Fibroblast of the aortic adventitia (primary cell): ENCODE data around the gene ZFHX3. TPM values are rescaled to one million over a fixed set of nuclear protein-coding genes. Genes with fewer than 3 reads are reported as not detected.

ENCODE experiments used
- DNase-seq: peaks from one replicate; pipeline ENCODE4 v3.0.0-alpha.2; 2010; ENCODE audit warnings: low read depth
- H3K4me3 ChIP-seq: 2 replicates; pipeline ENCODE4 v1.5.1; 2011; ENCODE audit warnings: low read depth, mild to moderate bottlenecking, control low read depth, low read length, moderate library complexity
- CTCF ChIP-seq: IDR thresholded peaks from 2 replicates; pipeline ENCODE4 v1.5.1; 2011; ENCODE audit warnings: mild to moderate bottlenecking, low read length, control low read depth, inconsistent platforms; ENCODE audit not compliant: insufficient read depth
- total RNA-seq: library from RNA; depleted of rRNA; stranded (reverse); fragments of >200 nt; gene quantifications from 2 replicates; pipeline ENCODE4 v1.2.3, GENCODE V29; 2012; ENCODE audit warnings: low replicate concordance

The ZFHX3 gene
- total RNA-seq, 1 donor: 8.1 TPM

GRCh38 chr16:72873044-72873443, 174.9 kb downstream of the ZFHX3 start:
- DNase-seq: no peak
- no peak for TF ChIP-seq CTCF
- no peak overlapping the region for H3K4me3 ChIP-seq

GRCh38 chr16:72865835-72866234, 182.1 kb downstream of the ZFHX3 start:
- no peak for TF ChIP-seq CTCF
- no peak overlapping the region for H3K4me3 ChIP-seq
- DNase-seq: no peak

- no peak overlapping the region for H3K4me3 ChIP-seq
- no peak for DNase-seq
- TF ChIP-seq CTCF: no peak
Measured at GRCh38 chr16:72865258-72865657, 182.7 kb downstream of the ZFHX3 start.

GRCh38 chr16:72864130-72864833, 183.6 kb downstream of the ZFHX3 start:
- no peak for TF ChIP-seq CTCF
- no peak for DNase-seq
- H3K4me3 ChIP-seq: no peak overlapping the region

- no peak for TF ChIP-seq CTCF
- no peak for DNase-seq
- no peak overlapping the region for H3K4me3 ChIP-seq
Measured at GRCh38 chr16:72862090-72862489, 185.8 kb downstream of the ZFHX3 start.

- TF ChIP-seq CTCF: no peak
- no peak overlapping the region for H3K4me3 ChIP-seq
- no peak for DNase-seq
Measured at GRCh38 chr16:72860726-72861562, 187.0 kb downstream of the ZFHX3 start.
